LNCaP clone FGC (cell line): ENCODE measurements around the gene ANAPC7.
A peak's percentile ranks its signal among the peaks of the same experiment; 100 is the strongest.

Experiments used
- DNase-seq: peaks from one replicate; pipeline ENCODE4 v3.0.0-alpha.2; 2011; ENCODE audit warnings: low read depth
- H3K4me3 ChIP-seq: 2 replicates; pipeline ENCODE4 v1.5.1; 2011; ENCODE audit warnings: mild to moderate bottlenecking, low read depth, low read length, control low read depth
- TF ChIP-seq, protein P1 (sequence below): IDR thresholded peaks from 2 replicates; pipeline ENCODE4 v1.5.1; 2012; ENCODE audit warnings: mild to moderate bottlenecking; ENCODE audit not compliant: control insufficient read depth, insufficient read depth; ENCODE audit errors: extremely low read depth

ANAPC7 gene

DNA sequence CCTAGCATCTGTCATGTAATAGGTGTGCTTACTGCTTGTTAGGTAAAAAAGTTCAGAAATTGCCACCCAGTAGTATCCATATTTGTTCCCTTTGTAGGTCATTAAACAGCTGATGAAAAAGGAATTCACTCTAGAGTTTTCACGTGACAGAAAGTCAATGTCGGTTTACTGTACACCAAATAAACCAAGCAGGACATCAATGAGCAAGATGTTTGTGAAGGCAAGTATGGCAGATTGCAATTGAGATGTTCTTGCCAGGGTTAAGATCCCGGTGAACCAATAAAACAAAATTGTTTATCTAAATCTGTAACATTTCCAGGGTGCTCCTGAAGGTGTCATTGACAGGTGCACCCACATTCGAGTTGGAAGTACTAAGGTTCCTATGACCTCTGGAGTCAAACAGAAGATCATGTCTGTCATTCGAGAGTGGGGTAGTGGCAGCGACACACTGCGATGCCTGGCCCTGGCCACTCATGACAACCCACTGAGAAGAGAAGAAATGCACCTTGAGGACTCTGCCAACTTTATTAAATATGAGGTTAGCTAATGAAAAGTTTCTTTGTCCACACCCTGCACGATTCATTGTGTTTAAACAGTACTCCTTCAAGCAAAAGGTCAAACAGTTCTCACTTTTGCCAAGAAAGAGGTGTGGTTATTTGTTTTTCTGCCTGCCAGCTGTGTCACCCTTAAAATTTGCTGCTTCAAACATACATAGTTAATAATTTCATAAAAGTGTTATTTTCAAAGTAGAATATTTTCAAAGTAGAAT lies 64.1 kb downstream of the ANAPC7 start:
- H3K4me3 ChIP-seq: no peak overlapping the region
- TF ChIP-seq, protein P1, sequence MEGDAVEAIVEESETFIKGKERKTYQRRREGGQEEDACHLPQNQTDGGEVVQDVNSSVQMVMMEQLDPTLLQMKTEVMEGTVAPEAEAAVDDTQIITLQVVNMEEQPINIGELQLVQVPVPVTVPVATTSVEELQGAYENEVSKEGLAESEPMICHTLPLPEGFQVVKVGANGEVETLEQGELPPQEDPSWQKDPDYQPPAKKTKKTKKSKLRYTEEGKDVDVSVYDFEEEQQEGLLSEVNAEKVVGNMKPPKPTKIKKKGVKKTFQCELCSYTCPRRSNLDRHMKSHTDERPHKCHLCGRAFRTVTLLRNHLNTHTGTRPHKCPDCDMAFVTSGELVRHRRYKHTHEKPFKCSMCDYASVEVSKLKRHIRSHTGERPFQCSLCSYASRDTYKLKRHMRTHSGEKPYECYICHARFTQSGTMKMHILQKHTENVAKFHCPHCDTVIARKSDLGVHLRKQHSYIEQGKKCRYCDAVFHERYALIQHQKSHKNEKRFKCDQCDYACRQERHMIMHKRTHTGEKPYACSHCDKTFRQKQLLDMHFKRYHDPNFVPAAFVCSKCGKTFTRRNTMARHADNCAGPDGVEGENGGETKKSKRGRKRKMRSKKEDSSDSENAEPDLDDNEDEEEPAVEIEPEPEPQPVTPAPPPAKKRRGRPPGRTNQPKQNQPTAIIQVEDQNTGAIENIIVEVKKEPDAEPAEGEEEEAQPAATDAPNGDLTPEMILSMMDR: no peak
- peak; percentile 63 for DNase-seq

DNA sequence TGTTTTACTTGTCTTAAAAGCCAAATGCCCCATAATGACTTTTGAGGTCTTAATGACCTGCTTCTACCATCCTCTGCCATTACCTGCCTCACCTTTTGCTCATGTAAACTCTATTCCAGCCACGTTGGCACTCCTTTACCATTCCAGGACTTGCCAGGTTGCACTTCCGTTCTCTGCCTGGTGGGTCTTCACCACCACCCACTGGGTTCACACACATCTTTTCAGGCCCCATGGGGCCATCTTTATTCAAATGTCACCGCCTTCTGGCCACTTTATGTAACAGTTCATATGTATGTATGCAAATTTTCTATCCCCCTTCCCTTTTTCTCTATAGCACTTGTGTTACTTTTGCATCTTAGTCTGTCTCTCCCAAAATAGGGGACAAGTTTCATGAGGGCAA lies 64.8 kb downstream of the ANAPC7 start:
- H3K4me3 ChIP-seq: no peak overlapping the region
- DNase-seq: no peak
- TF ChIP-seq, protein P1: no peak

DNA sequence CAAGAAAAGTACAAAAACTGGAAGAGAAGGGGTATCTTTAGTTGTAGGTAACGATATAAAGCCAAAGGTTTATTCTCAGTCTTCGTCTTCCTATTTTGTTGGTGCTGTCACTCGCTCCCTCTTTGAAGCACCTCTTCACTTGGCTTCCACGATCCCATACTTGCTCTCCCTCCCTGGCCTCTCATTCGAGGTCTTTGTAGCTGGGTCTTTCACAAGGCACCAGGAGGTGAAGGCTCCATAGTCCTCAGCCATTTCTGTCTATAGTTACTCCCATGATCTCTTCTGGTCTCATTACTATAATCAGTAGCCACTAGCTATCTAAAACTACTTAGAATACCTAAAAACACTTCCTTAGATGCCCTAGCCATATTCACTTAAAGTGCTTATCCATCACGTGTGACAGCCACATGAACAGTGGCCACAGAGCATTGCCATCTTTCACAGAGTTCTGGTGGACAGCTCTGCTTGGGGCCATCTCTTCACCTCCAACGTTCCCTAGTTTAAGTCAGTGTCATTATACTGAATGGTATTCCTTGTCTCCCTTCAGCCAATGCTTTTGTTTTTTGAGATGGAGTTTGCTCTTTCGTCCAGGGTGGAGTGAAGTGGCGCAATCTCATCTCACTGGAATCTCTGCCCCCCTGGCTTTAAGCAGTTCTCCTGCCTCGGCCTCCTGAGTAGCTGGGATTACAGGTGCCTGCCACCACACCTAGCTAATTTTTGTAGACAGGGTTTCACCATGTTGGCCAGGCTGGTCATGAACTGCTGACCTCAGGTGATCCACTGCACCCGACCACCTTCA lies 65.4 kb downstream of the ANAPC7 start:
- no peak for DNase-seq
- TF ChIP-seq, protein P1: no peak
- no peak overlapping the region for H3K4me3 ChIP-seq

DNA sequence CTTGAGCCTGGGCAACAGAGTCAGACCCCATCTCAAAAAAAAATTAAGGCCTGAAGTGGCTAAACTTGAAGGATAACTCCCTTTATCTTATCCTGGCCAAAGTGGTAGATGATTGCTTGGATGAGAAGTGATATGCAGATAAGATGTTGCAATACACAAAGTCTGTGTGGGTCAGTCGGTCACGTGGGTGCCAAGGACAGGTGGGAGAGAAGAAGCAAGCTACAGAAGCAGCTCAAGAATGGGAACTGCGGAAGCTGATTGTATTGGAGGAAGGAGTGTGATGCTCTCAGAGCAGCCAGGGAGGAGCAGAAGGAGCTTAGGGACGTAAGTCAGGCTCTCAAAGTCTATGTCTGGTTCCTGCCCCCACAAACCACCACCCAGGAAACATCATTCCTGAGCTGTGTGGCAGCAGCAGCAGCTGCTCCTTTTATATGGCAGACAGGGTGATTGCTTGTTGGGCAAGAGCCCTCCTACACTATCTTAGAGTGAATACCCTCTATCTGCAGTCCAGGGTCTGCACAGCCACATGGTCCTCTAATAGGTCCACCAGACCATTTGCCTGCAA lies 67.9 kb downstream of the ANAPC7 start:
- TF ChIP-seq, protein P1: no peak
- no peak overlapping the region for H3K4me3 ChIP-seq
- no peak for DNase-seq

DNA sequence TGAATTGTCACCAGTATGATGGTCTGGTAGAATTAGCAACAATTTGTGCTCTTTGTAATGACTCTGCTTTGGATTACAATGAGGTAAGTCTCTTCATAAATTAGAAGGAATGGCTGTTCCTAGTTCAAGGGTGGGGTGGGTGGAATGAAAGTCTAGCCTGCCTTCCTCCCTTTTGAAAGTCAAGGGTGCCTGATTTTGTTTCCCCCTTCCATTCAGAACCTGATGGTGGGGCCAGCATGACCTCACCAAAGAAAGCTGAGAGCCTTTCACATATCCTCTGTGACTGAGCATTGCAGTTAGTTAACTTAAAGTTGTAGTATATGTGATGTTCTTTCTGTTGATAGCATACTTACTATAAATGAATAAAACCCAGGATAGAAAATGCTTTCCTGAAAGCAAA lies 70.3 kb downstream of the ANAPC7 start:
- TF ChIP-seq, protein P1: no peak
- DNase-seq: no peak
- H3K4me3 ChIP-seq: no peak overlapping the region

DNA sequence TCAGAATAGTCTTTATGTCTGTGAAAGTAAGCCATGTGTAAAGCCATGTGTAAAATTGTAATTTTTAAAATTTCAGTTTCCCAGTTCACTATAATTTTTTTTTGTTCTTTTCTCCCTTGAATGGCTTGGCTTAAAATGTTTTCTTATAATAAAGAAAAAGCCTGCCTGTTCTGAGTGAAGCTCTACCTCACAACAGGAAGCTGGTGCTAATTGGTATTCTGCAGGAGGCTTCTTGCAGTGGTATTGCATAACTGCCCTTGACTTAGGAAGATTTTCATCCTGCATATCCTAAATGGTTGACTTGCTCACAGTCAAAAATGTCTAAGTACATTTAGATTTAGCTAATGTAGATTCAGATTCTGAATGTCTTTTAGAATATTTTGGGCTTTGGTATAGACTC lies 73.0 kb downstream of the ANAPC7 start:
- DNase-seq: no peak
- H3K4me3 ChIP-seq: no peak overlapping the region
- TF ChIP-seq, protein P1: no peak

DNA sequence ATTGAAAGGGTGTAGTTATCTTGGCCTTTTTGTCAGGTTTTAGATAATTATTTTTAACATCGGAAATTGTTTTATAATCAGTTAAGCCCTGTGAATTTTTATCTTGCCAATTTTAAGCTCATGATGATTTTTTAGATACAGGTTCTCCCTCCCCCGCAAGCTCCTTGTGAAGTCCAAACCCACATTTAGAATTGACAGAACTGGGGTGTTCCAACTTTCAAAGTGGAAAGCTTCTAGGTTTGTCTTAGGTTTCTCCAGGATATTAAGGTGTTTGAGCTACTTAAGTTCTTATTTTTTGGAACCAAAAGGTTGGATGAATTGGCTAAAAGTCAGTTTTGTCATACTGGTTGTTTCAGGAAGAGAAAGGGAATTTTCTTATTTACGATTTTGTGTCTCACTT lies 73.4 kb downstream of the ANAPC7 start:
- H3K4me3 ChIP-seq: no peak overlapping the region
- no peak for DNase-seq
- TF ChIP-seq, protein P1: no peak
